Measurements from ENCODE around the gene REP15. TPM values are rescaled to one million over a fixed set of nuclear protein-coding genes. Genes with fewer than 3 reads are reported as not detected.
"Not testable (repeated sequence)": the region's sequence is repeated elsewhere in the genome, so short reads cannot be mapped to it uniquely, and the experiment has no call there.

Gene REP15
- total RNA-seq, 1 donor from 2014 or later: 1.6 TPM

DNA sequence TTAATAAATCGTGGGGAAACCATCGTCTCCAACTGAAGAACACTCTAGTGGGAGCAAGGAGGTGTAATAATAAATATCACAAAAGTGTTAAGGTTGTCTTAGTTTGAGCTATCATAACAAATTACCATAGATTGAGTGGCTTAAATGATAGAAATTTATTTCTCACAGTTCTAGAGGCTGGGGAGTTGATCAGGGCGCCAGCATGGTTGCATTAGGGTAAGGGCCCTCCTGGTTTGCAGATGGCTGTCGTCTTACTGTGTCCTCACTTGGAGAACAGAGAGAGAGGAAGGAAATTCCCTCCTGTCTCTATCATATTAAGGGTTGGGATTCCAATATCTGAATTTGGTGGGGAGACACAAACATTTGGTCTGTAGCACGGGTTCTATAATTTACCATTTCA lies 47.4 kb downstream of the REP15 start:
- H3K27me3 Mint-ChIP-seq (ENCODE audit: unreplicated experiment): no peaks in the 10 kb centered on the region
- H3K4me3 Mint-ChIP-seq (ENCODE audit: unreplicated experiment): no peak overlapping the region
- no peaks in the 10 kb centered on the region for H3K9me3 Mint-ChIP-seq (ENCODE audit: unreplicated experiment)
- DNase-seq (ENCODE audit: extremely low spot score, unreplicated experiment): no peak
- peaks cover 28% of the 10 kb centered on the region for H3K36me3 Mint-ChIP-seq (ENCODE audit: unreplicated experiment)
- no peaks in the 10 kb centered on the region for H3K4me1 Mint-ChIP-seq (ENCODE audit: unreplicated experiment)
- TF ChIP-seq, protein P1, sequence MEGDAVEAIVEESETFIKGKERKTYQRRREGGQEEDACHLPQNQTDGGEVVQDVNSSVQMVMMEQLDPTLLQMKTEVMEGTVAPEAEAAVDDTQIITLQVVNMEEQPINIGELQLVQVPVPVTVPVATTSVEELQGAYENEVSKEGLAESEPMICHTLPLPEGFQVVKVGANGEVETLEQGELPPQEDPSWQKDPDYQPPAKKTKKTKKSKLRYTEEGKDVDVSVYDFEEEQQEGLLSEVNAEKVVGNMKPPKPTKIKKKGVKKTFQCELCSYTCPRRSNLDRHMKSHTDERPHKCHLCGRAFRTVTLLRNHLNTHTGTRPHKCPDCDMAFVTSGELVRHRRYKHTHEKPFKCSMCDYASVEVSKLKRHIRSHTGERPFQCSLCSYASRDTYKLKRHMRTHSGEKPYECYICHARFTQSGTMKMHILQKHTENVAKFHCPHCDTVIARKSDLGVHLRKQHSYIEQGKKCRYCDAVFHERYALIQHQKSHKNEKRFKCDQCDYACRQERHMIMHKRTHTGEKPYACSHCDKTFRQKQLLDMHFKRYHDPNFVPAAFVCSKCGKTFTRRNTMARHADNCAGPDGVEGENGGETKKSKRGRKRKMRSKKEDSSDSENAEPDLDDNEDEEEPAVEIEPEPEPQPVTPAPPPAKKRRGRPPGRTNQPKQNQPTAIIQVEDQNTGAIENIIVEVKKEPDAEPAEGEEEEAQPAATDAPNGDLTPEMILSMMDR (IDR thresholded peaks at IDR 0.05): no peak
- no peak overlapping the region for H3K27ac Mint-ChIP-seq (ENCODE audit: unreplicated experiment)

DNA sequence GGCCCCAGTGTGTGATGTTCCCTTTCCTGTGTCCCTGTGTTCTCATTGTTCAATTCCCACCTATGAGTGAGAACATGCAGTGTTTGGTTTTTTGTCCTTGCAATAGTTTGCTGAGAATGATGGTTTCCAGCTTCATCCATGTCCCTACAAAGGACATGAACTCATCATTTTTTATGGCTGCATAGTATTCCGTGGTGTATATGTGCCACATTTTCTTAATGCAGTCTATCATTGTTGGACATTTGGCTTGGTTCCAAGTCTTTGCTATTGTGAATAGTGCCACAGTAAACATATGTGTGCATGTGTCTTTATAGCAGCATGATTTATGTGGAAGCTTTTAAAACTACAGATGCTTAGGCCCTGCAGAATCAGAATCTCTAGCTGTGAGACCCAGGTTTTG lies 49.5 kb downstream of the REP15 start:
- not testable (repeated sequence) for H3K9me3 Mint-ChIP-seq (ENCODE audit: unreplicated experiment); H3K27ac Mint-ChIP-seq (ENCODE audit: unreplicated experiment); H3K27me3 Mint-ChIP-seq (ENCODE audit: unreplicated experiment); H3K4me3 Mint-ChIP-seq (ENCODE audit: unreplicated experiment); DNase-seq (ENCODE audit: extremely low spot score, unreplicated experiment); H3K4me1 Mint-ChIP-seq (ENCODE audit: unreplicated experiment)
- peaks cover 22% of the 10 kb centered on the region for H3K36me3 Mint-ChIP-seq (ENCODE audit: unreplicated experiment)

Other genes with a start within 250 kb of the REP15 start
- gene SMCO2, start 249.7 kb upstream of the REP15 start, total RNA-seq: not detected in 2 replicates
- 81.5 and 84.1 TPM in 2 replicates for gene PPFIBP1, start 172.2 kb upstream of the REP15 start, total RNA-seq
- 30.6 and 31.0 TPM in 2 replicates for gene MRPS35, start 14.4 kb downstream of the REP15 start, total RNA-seq
- gene KLHL42, start 83.8 kb downstream of the REP15 start, total RNA-seq: 29.2 TPM in 2 replicates
- not detected in 2 replicates for gene MANSC4, start 83.8 kb downstream of the REP15 start, total RNA-seq